A673 (cell line): ENCODE results near the gene ACOT12. TPM values are rescaled to one million over a fixed set of nuclear protein-coding genes. Genes with fewer than 3 reads are reported as not detected.

Experiments used
- BruUV-seq: library from RNA; stranded (reverse); fragments of 400-500 nt; replicated peaks from 2 replicates; lab custom pipeline; 2021; lab: Mats Ljungman, UMichigan
- CTCF ChIA-PET: fragments of 300-600 bp; sonication (Branson Sonifier 250); formaldehyde crosslinking; loops from one replicate; lab custom pipeline; 2022; ENCODE audit warnings: antibody characterized with exemption; lab: Charles Lee
- POLR2A ChIA-PET: fragments of 300-600 bp; sonication (Branson Sonifier 250); formaldehyde crosslinking; loops from one replicate; lab custom pipeline; 2022; ENCODE audit warnings: antibody characterized with exemption; ENCODE audit not compliant: low non-redundant PET; lab: Charles Lee
- DNase-seq: peaks from one replicate; pipeline ENCODE4 v3.0.0-alpha.2; 2015; ENCODE audit warnings: low spot score
- H3K27ac ChIP-seq: fragments of 200-600 bp; sonication (generic); 2 replicates; pipeline ENCODE4 v1.5.1; 2016; ENCODE audit warnings: mixed run types, low read depth, mild to moderate bottlenecking, mixed read lengths, antibody characterized with exemption, low read length; ENCODE audit not compliant: poor library complexity, severe bottlenecking
- H3K27me3 ChIP-seq: fragments of 200-600 bp; sonication (generic); replicated peaks from 2 replicates; pipeline ENCODE4 v1.6.1; 2017; ENCODE audit warnings: mixed run types, low read depth, mild to moderate bottlenecking, mixed read lengths, antibody characterized with exemption, low read length; ENCODE audit not compliant: insufficient read depth, poor library complexity
- H3K36me3 ChIP-seq: fragments of 200-600 bp; sonication (generic); 2 replicates; pipeline ENCODE4 v1.6.1; 2016; ENCODE audit warnings: mixed run types, mild to moderate bottlenecking, mixed read lengths, antibody characterized with exemption, low read length; ENCODE audit not compliant: insufficient read depth, poor library complexity, severe bottlenecking
- H3K4me1 ChIP-seq: fragments of 200-600 bp; sonication (generic); 2 replicates; pipeline ENCODE4 v1.6.1; 2017; ENCODE audit warnings: mixed run types, mild to moderate bottlenecking, mixed read lengths, antibody characterized with exemption, low read length; ENCODE audit not compliant: insufficient read depth, poor library complexity, severe bottlenecking
- H3K4me3 ChIP-seq: fragments of 200-600 bp; sonication (generic); 2 replicates; pipeline ENCODE4 v1.5.1; 2016; ENCODE audit warnings: low read depth, mixed run types, mild to moderate bottlenecking, mixed read lengths, low read length; ENCODE audit not compliant: poor library complexity, severe bottlenecking
- H3K9me3 ChIP-seq: fragments of 200-600 bp; sonication (generic); 2 replicates; pipeline ENCODE4 v1.6.1; 2016; ENCODE audit warnings: mixed run types, low read depth, mild to moderate bottlenecking, mixed read lengths, antibody characterized with exemption, low read length; ENCODE audit not compliant: poor library complexity, severe bottlenecking
- CTCF ChIP-seq: fragments of 300-800, 200-600 bp; sonication (generic); conservative IDR thresholded peaks from 2 replicates; pipeline ENCODE4 v1.5.1; 2017; ENCODE audit warnings: low read depth, mild to moderate bottlenecking, antibody characterized with exemption, low read length, moderate library complexity, mixed read lengths
- EZH2 ChIP-seq: fragments of 200-600 bp; sonication (generic); IDR thresholded peaks from 2 replicates; pipeline ENCODE4 v1.6.1; 2017; ENCODE audit warnings: borderline replicate concordance, low read depth, mild to moderate bottlenecking, mixed read lengths, antibody characterized with exemption, low read length; ENCODE audit not compliant: poor library complexity, severe bottlenecking
- intact Hi-C: fragments of 100-400 bp; cut with micrococcal nuclease; formaldehyde crosslinking; loops from one replicate; pipeline ENCODE4 v1.10.0; 2022; ENCODE audit not compliant: unreplicated experiment
- total RNA-seq: library from RNA; stranded (reverse); gene quantifications from 2 replicates; pipeline ENCODE4 v1.2.3, GENCODE V29; 2021

Gene ACOT12
- total RNA-seq, 1 experiment from 2014 or later: not detected

- intact Hi-C loops: no loop called here
- Histone ChIP-seq H3K36me3 (no peaks in the 10 kb centered on the region), H3K27ac (no peak overlapping the region), H3K4me1 (no peaks in the 10 kb centered on the region), H3K27me3 (no peaks in the 10 kb centered on the region), H3K9me3 (no peaks in the 10 kb centered on the region), H3K4me3 (no peak overlapping the region)
- ChIA-PET CTCF (no interaction called here), POLR2A (no interaction called here)
- no peak for TF ChIP-seq CTCF
- TF ChIP-seq EZH2: no peak
- BruUV-seq: no TSS peak
- DNase-seq: no peak
Observed at GRCh38 chr5:81313278-81313677, 80.7 kb downstream of the ACOT12 start.

- TF ChIP-seq EZH2 (no peak), CTCF (no peak)
- no TSS peak for BruUV-seq
- no peaks in the 10 kb centered on the region for H3K4me1 ChIP-seq
- no peak for DNase-seq
- H3K27me3 ChIP-seq: no peaks in the 10 kb centered on the region
- H3K27ac ChIP-seq: no peak overlapping the region
- CTCF ChIA-PET: no interaction called here
- no peaks in the 10 kb centered on the region for H3K9me3 ChIP-seq
- intact Hi-C loops: no loop called here
- POLR2A ChIA-PET: no interaction called here
- H3K4me3 ChIP-seq: no peak overlapping the region
- H3K36me3 ChIP-seq: no peaks in the 10 kb centered on the region
Observed at GRCh38 chr5:81310402-81311063, 83.4 kb downstream of the ACOT12 start.

GRCh38 chr5:81308836-81309235 lies 85.1 kb downstream of the ACOT12 start:
- no TSS peak for BruUV-seq
- intact Hi-C loops: no loop called here
- POLR2A ChIA-PET: no interaction called here

More at GRCh38 chr5:81308836-81309235, 85.1 kb downstream of the ACOT12 start:
- CTCF ChIA-PET: no interaction called here
- DNase-seq: no peak
- H3K27ac ChIP-seq: no peak overlapping the region
- no peak overlapping the region for H3K4me3 ChIP-seq
- no peaks in the 10 kb centered on the region for H3K4me1 ChIP-seq
- H3K27me3 ChIP-seq: no peaks in the 10 kb centered on the region
- no peaks in the 10 kb centered on the region for H3K9me3 ChIP-seq
- no peak for TF ChIP-seq EZH2
- no peak for TF ChIP-seq CTCF
- no peaks in the 10 kb centered on the region for H3K36me3 ChIP-seq
